AG08396 (cell line): ENCODE measurements around the gene HSPA4.

ENCODE experiments used
- DNase-seq: peaks from one replicate; pipeline ENCODE4 v3.0.0; 2012; ENCODE audit warnings: low spot score, mixed read lengths

The HSPA4 gene

DNA sequence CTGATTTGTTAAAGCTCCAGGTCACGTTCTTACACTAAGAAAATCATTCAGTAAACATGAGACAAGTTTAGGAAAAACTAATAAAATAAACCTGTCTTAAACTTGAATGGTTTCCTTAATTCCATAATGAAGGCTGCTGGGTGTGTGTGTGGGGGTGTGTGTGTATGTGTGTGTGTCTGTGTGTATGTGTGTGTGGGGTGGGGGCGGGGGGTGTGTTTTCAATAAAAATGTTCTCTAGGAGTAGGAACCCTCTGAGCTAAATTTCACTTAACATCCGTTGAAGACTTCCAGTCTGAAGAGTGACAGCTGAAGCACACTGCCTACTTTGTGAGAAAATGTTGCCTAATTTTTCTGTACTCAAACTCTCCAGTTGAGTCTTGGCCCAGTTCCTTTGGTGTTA lies 54.5 kb downstream of the HSPA4 start:
- DNase-seq, result no peak

DNA sequence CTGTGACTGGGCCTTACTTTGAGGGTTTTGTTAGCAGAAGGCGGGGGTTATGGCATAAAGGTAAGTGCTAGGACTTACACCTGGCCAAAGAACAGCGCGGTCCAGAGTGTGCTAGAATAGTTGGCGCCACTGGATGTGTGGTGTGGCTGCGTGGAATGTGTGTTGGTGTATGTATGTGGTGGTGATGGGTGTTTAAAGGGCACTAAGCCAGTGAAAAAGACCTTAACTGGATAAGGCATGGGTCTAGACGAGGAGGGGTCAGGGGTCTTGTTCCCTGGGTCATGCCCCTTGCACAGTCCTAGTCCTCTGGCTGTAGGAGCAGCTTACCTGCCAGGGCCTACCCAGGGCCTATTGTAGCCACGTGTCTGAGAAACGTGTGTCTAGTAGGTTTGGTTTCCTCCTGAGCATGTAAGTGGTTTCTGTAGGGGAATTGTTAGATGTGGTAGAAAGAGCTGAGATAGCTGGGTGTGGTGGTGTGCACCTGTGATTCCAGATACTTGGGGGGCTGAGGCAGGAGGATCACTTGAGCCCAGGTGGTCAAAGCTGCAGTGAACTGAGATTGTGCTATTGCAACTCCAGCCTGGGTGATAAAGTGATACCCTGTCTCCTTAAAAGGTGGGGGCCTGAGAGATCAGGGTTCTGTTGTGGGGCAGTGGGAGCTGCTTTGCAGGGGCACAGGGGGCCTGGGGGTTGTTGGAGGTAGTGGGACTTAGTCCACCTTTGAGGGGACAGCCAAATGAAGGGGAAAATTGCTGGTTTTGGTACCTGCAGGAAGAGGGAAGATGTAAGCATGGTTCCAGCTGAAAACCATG lies 55.2 kb downstream of the HSPA4 start:
- no peak for DNase-seq

DNA sequence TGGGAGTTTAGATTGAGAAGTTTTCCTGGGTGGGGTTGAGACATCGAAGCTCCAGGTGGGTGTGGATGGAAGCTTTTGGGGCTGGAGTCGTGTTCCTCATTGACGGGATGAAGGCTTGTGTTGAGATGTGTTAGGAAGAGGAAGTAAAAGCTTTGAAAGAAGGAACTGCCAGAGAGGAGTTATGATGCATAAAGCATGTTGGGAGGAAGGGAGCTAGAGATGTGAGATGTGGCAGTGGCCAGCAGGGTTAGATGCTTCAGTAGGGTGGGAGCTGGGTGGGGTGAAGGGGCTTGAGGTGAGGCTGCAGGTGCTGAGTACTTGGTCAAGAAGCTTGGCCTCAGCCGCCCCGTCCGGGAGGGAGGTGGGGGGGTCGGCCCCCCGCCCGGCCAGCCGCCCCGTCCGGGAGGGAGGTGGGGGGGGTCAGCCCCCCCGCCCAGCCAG lies 56.7 kb downstream of the HSPA4 start:
- DNase-seq, result no peak

DNA sequence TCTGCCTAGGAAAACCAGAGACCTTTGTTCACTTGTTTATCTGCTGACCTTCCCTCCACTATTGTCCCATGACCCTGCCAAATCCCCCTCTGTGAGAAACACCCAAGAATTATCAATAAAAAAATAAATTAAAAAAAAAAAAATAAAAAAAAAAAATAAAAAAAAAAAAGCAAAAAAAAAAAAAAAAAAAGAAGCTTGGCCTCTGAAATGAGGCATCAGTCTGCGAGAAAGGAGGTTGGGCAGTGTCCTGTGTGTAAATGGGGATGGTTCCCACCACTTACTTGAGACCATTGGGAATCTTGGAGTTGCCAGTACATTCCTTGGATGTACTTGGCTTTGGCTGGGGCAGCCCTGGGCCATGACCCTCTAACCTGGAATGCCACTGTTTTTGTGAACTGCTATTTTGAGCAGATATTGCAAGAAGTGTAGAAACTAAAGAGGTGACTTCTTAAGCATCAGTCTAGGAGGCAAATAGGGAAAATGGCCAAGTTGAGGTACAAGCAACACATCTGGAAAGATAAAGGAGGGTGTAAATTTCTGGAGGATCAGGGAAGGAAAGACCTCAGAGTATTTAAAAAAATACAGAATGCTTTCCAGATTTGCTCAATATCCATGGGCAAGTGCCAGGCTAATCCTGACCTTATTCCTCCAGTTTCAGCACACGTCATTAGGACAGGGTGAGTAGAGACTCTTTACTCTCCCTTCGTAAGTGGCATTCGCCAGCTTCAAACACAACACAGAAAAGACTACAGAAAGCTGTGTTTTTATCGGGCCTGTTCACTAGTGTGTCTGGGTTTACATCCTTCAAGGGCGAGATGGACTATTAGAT lies 58.1 kb downstream of the HSPA4 start:
- DNase-seq, result peak; percentile 51

DNA sequence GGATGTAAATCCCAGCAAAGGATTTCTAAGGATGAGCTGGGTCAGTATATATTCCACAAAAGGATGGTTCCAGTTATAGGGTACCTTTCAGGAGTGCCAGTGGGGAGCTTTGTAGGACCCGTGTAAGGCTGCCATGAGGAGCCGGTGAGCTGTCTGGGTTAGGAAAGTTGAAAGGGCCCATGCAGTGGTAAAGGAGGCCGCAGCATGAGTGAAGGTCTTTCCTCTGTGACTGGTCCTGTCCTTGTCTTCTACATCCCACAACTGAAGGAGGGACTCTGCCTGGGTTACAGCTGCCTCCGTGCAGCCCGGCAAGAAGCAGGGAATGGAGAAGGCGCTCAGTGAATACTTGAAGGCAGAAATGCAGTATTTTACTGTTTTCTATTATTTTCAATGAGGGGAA lies 58.9 kb downstream of the HSPA4 start:
- DNase-seq, result no peak

DNA sequence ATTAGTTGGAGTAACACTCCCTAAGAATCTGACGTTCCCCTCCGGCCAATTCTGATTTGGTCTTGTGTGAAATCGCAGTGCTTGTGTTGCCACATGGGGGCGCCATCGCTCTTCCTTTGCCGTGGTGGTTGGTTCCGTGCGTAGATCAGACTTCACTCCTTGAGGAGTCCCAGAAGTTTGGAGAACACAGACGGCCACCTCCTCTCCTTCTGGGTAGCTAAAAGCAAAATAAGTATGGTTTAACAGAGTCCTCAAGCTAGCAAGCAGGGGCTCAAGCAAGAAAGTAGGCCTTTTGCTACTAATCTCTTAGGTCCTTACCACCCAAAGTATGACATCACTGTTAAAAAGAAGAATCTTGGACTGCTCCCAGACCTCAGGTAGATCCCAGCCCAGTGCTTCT lies 59.5 kb downstream of the HSPA4 start:
- peak; percentile 87 for DNase-seq

DNA sequence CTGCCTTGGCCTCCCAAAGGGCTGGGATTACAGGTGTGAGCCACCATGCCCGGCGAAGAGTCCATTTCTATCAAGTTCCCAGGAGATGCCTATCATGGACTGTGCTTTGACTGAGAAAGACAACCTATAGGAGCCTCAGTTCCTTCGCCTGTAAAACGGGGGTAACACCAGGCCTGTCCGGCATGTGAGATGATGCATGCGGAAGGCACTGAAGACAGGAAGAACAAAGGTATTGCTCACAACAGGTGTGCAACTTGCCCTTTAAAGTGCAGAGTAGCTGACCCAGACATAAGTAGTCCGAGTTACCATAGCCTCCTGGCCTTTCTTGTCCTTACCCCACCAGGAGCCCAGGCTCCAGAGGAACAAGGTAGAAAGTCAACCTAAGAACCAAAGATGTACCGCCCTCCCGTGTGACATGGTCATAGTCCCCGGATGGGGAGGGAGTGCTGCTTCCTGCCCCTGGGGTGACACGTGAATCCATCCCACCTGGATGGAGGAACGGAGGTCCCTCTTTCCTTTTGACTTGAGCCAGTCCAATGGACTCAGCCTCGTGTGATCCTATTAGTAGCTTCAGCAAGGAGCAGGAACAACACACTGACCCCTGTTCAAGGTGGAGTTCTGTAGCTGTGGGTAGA lies 60.3 kb downstream of the HSPA4 start:
- DNase-seq, result no peak

DNA sequence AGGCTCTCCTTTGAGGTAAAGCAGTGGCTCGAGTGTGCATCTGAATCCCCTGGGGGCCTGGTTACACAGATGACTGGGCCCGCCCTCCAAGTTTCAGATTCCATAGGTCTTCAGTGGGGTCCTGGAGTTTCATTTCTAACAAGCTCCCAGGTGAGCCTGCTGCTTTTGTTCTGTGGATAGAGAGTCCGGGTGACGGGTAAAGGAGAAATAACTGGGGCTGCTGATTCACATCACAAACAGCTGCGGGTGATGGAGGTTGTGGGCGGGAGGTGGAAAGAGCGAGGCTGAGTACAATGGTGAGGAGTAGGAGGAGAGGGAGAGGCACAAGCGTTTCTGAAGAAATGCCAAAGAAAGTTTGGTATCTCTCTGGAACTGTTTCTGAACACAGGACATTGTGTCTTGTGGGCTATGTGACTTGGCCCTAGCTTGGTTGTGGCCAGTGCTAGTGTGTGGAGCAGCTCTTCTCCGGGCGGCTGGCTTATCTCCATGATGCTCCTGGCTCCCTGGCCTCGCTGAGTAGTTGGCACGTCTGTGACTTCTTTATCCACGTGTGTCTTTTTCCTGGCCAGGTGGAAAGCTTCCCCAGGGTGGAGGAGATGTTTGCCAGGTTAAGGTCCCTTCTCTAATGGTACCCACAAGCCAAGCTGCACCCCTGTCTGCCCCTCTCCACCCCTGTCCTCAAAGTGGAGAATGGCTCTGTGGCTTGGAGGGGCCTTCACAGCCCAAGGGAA lies 61.7 kb downstream of the HSPA4 start:
- no peak for DNase-seq

DNA sequence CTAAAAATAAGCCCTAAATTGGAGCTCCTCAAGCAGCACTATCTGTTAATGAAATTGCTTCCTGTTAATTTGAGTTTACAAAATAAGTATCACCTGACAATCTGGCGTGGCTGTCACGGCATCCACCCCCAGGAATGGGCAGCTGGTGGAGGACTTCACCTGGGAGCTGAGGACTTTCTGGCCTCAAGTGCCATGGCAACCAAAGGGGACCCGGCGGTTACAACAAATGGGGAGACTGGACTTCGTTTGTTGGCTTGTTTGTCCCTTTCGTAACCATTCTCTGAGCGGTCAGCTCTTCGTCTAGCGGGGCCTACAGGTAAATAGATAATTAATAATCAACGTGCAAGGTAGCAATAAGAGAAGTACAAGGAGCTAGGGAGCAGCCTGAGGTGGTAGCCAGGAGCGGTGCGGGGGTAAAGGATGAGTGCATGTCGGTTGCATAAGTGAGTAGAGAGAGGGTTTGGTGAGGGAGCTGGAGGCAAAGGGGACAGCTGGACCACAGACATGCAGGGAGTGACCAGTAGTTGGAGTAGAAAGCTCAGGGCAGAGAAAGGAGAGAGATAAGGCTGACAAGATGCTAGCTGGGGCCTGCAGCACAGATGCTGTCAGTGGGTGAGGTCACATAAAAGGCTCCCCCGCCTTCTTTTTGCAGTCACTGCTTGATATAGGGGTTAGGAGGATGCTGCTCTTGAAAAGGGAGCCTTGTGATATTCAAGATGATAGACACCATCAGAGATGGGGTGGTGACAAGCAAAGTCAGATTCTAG lies 62.5 kb downstream of the HSPA4 start:
- DNase-seq, result no peak

DNA sequence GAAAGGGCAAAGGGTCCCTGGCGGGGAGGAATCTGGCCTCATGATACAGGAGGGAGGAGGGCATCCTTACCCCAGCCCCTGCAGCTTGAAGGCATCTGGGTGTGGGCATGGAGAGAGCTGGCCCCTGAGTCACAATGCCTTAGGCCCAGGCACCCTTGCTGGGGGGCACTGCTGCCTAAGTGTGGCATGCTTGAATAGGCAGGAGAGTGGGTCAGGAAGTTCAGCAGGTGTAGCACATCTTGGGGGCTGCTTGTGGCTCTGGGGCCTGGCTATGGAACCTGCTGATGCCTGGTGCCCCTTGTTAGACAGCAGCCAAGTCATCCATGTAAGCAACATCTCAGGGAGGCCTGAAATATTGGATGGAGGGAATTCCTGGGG lies 63.1 kb downstream of the HSPA4 start:
- no peak for DNase-seq

DNA sequence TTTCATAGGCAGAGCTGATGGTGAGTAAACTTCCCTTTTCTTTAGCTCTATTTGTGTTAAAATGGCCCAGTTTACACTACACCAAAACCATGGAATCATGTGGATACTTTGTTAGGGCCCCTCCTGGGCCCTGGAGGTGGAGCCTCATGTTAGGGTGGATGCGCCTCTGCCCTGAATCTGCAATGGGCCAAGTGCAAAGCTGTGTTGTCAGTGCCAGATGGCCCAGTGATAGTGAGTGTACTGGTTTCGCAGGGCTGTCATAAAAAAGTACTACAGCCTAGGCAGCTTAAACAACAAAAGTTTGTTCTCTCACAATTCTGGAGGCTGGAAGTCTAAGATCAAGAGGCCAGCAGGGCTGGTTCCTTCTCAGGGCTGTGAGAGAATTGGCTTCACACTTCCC lies 64.8 kb downstream of the HSPA4 start:
- no peak for DNase-seq

DNA sequence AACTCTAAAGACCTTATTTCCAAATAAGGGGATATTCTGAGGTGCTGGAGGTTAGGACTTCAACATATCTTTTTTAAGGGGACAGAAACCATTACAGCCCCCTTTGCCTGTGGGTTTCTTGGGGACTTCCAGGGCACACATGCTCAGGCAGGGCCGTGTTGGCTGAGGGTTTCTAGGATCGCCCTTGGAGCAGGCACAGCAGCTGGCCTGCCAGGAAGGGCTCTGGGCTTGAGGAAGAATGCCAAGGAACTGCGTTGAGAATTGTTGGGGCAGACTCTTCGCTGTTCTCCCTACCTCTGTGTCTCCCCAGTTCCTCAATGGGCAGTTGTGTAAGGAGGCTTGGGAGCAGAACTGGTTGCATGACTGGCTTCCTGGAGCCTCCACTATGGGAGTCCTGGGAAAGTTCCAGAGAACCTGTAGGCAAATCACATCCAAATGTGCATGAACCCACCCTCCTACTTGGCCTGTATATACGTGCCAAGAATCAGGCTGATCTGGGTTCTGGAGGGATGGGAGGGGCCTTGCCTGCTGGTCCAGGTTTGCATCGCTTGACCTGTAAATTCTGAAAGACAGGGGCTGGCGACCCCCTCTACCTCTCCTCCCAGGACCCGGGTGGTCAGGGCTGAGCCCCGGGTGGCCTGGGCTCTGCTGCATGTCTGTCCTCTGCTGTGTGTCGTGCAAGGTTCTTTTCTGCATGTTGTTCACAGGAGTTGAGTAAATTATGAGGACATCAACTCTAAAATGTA lies 65.5 kb downstream of the HSPA4 start:
- no peak for DNase-seq

DNA sequence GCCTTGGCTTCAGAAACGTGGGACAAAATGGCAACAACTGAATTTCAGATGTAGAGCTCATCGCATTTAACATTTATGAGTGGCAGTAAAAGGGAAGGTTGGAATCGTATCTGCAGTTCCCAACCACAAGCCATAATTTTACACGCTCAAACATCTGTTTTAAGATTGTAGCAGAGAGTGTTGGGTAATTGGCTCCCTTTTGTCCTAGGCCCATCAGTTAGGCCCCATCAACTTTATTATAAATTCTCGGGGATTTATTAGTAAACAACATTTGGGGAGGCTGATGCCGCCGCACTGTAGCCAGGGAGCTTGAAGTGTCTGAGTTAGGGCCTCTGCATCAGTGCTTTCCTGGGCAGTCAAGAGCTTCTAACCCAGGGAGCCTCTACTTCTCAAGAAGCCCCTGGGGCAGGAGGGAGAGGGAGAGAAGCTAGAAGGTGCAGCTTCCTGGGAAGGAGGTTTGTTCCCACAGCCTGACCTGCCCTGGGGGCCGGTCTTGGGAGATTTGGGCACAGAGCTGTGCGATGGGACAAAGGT lies 66.2 kb downstream of the HSPA4 start:
- DNase-seq, result no peak

DNA sequence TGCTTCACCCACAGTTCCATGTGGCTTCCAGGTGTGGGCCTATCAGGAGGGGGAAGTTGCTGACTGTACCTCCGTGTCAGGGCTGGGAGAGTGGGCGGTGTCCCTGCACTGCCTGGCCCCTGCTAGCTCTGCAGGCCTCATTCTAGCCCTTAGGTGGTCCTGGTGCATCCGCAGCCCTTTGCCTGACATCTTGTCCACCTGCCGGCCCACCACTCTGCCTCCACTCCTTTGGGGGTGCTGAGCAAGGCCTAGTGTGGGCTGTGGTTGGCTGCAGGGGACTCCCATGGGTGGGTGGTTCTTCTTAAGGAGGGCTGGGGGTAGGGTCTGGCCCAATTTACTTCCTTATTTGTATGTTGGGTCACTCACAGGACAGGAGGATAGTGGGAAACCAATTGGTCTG lies 66.9 kb downstream of the HSPA4 start:
- DNase-seq, result no peak

DNA sequence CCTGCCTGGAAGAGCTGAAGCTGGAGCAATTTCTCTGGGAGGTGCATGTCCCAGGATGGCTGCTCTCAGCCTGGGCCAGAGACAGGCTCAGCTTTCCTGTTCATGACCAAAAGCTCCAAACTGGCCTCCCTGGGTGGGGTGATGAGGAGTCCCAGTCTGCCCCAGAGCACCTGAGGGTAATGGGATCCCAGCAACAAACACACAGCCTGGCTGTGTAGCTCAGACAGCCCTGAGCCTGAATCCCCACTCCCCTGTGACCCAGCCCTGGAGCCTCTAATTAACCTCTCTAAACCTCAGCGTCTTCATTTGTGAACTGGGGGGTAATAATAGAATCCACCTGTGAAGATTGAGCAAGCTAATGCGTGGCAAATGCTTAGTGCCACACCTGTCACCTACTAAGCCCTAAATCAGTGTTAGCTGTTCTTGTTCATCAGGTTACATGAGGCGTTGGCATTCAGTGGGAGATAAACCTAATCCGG lies 67.5 kb downstream of the HSPA4 start:
- no peak for DNase-seq

DNA sequence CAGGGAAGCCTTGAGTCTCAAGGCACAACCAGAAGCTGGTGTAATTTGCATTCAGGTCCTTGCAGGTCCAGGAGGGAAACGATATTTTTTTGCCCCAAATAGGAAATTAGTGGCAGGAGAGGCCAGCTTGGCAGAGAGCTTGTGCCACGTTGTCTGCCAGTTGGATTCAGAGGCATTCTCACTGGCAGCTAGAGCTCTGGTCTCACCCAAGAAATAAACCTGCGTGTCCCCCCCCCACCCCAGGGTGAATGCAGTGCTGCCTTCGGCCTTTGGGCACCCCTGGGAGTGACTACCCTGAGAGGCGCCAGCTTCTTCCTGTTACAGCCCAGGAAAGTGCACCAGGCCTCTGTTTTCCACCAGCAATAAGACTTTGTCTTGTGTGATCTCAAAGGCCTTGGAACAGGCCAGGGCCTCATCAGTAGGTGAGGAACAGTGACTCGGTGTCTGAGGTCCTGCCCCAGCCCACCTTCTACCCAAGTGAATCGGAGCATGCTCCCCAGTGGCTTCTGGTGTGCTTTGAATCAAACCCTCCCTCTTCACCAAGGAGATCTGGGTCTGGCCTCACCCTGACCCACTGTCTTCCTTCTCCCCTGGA lies 68.4 kb downstream of the HSPA4 start:
- no peak for DNase-seq

DNA sequence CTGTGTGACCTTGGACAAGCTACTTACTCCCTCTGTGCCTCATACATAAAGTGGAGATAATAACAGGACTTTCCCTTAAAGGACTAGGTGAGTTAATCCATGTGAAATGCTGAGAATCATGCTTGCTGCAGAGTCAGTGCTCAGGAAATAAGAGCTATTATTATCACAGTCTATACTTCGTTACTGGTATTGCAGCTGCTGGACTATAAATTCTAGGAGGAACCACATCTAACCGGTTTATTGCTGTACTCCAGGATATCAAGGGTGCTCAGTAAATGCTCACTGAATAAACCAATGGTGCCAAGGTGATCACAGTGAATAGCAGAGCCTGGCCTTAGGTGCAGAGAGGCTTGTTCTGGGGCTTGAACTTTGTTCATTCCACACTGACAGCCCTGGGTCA lies 69.3 kb downstream of the HSPA4 start:
- no peak for DNase-seq

DNA sequence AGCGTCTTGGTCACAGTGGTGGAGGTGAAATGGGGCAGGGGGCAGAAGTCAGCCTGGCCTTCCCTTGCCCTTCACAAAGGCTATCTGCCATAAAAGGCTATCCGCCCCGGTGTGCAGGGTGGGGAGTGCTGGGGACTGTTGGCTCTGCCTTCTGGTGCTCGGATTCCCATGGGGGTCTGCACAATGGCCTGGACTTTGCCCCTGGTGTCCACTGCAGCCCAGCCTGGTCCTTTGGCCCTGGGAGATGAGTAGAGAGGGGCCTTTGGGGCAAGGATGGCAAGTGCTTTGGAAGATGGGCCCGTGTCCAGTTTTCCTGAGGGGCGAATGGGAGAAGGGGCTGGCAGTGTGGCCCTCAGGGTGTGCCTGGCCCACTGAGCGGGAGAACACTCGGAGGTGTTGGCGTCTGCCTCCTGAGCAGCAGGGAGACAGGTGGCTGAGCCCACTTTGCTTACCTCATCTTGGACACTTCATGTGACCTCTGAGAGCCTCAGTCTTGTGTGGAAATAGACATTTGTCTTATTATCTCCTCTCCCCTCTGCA lies 69.9 kb downstream of the HSPA4 start:
- DNase-seq, result no peak

DNA sequence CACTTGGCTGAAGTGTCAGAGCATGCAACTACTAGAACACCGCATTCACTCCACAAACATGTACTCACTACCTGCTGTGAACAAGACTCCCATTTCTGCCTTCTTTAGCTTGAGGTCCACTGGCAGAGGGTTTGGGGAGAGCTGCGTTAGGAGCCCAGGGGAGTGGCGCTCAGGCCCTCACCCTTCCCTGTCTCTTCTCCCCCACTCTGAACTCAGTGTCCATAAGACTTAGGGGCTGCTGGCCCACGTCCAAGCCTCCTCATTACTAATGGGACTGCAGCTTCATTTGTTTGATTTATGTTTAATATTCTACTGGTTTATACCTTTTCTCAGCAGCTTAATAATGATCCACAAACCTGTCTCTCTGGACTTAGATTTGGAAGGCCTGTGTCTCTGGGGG lies 70.9 kb downstream of the HSPA4 start:
- no peak for DNase-seq

DNA sequence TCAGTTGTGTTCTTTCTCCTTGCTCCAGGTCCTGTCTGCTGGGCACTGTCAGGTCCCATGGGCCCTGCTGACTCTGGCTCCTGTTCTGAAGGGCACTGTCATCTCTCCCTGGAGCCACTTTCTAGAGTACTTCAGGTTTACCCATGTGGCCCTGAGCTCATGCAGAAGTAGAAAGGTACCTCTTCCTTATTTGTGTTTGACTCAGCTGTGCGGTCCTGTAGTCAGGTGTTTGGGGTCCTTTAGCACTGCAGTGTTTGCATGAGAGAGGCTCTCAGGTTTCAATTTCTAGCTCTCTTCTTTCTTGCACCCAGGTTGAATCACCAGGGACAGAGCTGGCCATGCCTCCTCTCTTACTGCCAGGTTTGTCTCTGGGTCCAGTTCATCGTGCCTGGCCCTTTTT lies 71.5 kb downstream of the HSPA4 start:
- DNase-seq, result no peak
